K562 (cell line): Measurements from ENCODE around the gene NSMF. TPM values are rescaled to one million over a fixed set of nuclear protein-coding genes. Genes with fewer than 3 reads are reported as not detected.

Experiments
- ARID1B ChIP-seq: fragments of 450-650 bp; IDR thresholded peaks from 2 replicates; pipeline ENCODE4 v1.6.1; 2016; ENCODE audit warnings: antibody characterized with exemption, mild to moderate bottlenecking, inconsistent platforms
- CCNT2 ChIP-seq: IDR thresholded peaks from 2 replicates; pipeline ENCODE4 v1.6.1; 2011; ENCODE audit warnings: borderline replicate concordance, low read depth, mild to moderate bottlenecking, moderate library complexity, mixed read lengths, low read length; ENCODE audit not compliant: insufficient read length; ENCODE audit errors: extremely low read depth
- FIP1L1 ChIP-seq: fragments of 200-400 bp; formaldehyde crosslinking; IDR thresholded peaks from 2 replicates; pipeline ENCODE4 v1.6.1; 2018; ENCODE audit warnings: mild to moderate bottlenecking, low read depth, low read length; ENCODE audit not compliant: poor library complexity, severe bottlenecking
- GATAD2B ChIP-seq: fragments of 450-650 bp; IDR thresholded peaks from 2 replicates; pipeline ENCODE4 v1.6.1; 2017; ENCODE audit warnings: mild to moderate bottlenecking, borderline replicate concordance
- NR1H2 ChIP-seq: sonication (generic); formaldehyde crosslinking; IDR thresholded peaks from 2 replicates; pipeline ENCODE4 v1.4.0; 2020; ENCODE audit warnings: mild to moderate bottlenecking, missing genetic modification reagents
- NR4A1 ChIP-seq, 2 experiments: fragments of 250-450 bp in 1 of 2; fragments of 450-650 bp in 1 of 2; sonication (Bioruptor Pico) in 1 of 2; IDR thresholded peaks; 2 replicates each; pipeline versions ENCODE4 v1.4.0 to v1.6.1; 2016 to 2020; ENCODE audit warnings: mild to moderate bottlenecking in 2 of 2, missing compliant biosample characterization in 1 of 2, missing genetic modification characterization in 1 of 2, moderate library complexity in 1 of 2
- POLR2AphosphoS5 ChIP-seq: IDR thresholded peaks from 2 replicates; pipeline ENCODE4 v1.6.1; 2011; ENCODE audit warnings: mild to moderate bottlenecking, low read depth, low read length, moderate library complexity; ENCODE audit not compliant: control insufficient read depth, insufficient read depth
- RAD21 ChIP-seq, 2 experiments: fragments of 250-450 bp in 1 of 2; fragments of 450-650 bp in 1 of 2; sonication (Bioruptor Pico) in 1 of 2; formaldehyde crosslinking in 1 of 2; IDR thresholded peaks in 1 of 2; conservative IDR thresholded peaks in 1 of 2; 2 replicates each; pipeline versions ENCODE4 v1.4.0 to v1.8.0; 2020 to 2022; ENCODE audit warnings: mild to moderate bottlenecking in 2 of 2, moderate library complexity in 1 of 2
- RBM17 ChIP-seq: fragments of 200-400 bp; formaldehyde crosslinking; IDR thresholded peaks from 2 replicates; pipeline ENCODE4 v1.6.1; 2017; ENCODE audit warnings: low read depth, mild to moderate bottlenecking, low read length, borderline replicate concordance
- SMAD2 ChIP-seq: fragments of 150-350 bp; IDR thresholded peaks from 2 replicates; pipeline ENCODE4 v1.6.1; 2014; ENCODE audit warnings: low read depth, mild to moderate bottlenecking, low read length
- TAF9B ChIP-seq: fragments of 450-650 bp; IDR thresholded peaks from 2 replicates; pipeline ENCODE4 v1.6.1; 2018; ENCODE audit warnings: mild to moderate bottlenecking; ENCODE audit not compliant: partially characterized antibody
- TEAD1 ChIP-seq, 2 experiments: fragments of 450-650 bp in 1 of 2; sonication (generic) in 1 of 2; formaldehyde crosslinking; IDR thresholded peaks; 2 replicates each; pipeline versions ENCODE4 v1.4.0 to v1.8.0; 2020 to 2022; ENCODE audit warnings: mild to moderate bottlenecking in 2 of 2, missing genetic modification reagents in 1 of 2
- ZBTB7A ChIP-seq: IDR thresholded peaks from 2 replicates; pipeline ENCODE4 v1.6.1; 2011; ENCODE audit warnings: low read depth, mild to moderate bottlenecking, low read length, moderate library complexity, borderline replicate concordance; ENCODE audit not compliant: control insufficient read depth
- ZFX ChIP-seq: sonication (generic); formaldehyde crosslinking; IDR thresholded peaks from 2 replicates; pipeline ENCODE4 v1.8.0; 2022; ENCODE audit warnings: mild to moderate bottlenecking, missing genetic modification reagents, moderate library complexity
- ZNF589 ChIP-seq: fragments of 200-800 bp; sonication (Bioruptor generic); IDR thresholded peaks from 2 replicates; pipeline ENCODE4 v1.6.1; 2016; ENCODE audit warnings: low read depth, missing genetic modification characterization, missing compliant biosample characterization
- ZNF764 ChIP-seq: fragments of 250-450 bp; sonication (Bioruptor Pico); IDR thresholded peaks from 2 replicates; pipeline ENCODE4 v1.4.0; 2020; ENCODE audit warnings: low read depth, mild to moderate bottlenecking, moderate library complexity
- polyA plus RNA-seq, 8 experiments: library from polyadenylated mRNA; depleted of rRNA in 4 of 8; stranded (reverse) in 5 of 8; unstranded in 3 of 8; fragments of >200 nt; fragmentation: Nextera tagmentation in 2 of 8; fragmentation: Illumina TruSeq in 1 of 8; extraction: Ambion mirVana in 2 of 8; extraction: Trizol in 1 of 8; gene quantifications; 2 replicates each; pipeline versions ENCODE4 v1.2.1 to v1.2.3, GENCODE V29; 2011 to 2014; ENCODE audit warnings: inconsistent platforms in 1 of 8, missing spikeins in 1 of 8
- total RNA-seq, 7 experiments: library from RNA; depleted of rRNA in 6 of 7; stranded (reverse); fragments of >200 nt in 6 of 7; fragmentation: Illumina TruSeq in 2 of 7; extraction: Trizol in 2 of 7; gene quantifications; 2 replicates each; pipeline versions ENCODE4 v1.2.1 to v1.2.3, GENCODE V29; 2011 to 2021; ENCODE audit warnings: low replicate concordance in 1 of 7
- TF ChIP-seq, protein P1 (sequence below): fragments of 200-400 bp; formaldehyde crosslinking; IDR thresholded peaks from 2 replicates; pipeline ENCODE4 v1.6.1; 2017; ENCODE audit warnings: mild to moderate bottlenecking, low read depth, low read length, moderate library complexity
- TF ChIP-seq, protein P2 (sequence below), 2 experiments: fragments of 450-650 bp in 1 of 2; sonication (generic) in 1 of 2; formaldehyde crosslinking in 1 of 2; IDR thresholded peaks in 1 of 2; conservative IDR thresholded peaks in 1 of 2; 2 replicates each; pipeline versions ENCODE4 v1.6.1 to v1.8.1; 2016 to 2023; ENCODE audit warnings: mild to moderate bottlenecking in 2 of 2, moderate library complexity in 2 of 2, inconsistent platforms in 1 of 2, missing genetic modification reagents in 1 of 2

Gene NSMF
- total and polyA plus RNA-seq, 9 of the 15 experiments (the other 6 are each of a cell fraction or from before 2014, with no cell fraction given) = 0.20 to 82.7 (median 29.3) TPM

DNA sequence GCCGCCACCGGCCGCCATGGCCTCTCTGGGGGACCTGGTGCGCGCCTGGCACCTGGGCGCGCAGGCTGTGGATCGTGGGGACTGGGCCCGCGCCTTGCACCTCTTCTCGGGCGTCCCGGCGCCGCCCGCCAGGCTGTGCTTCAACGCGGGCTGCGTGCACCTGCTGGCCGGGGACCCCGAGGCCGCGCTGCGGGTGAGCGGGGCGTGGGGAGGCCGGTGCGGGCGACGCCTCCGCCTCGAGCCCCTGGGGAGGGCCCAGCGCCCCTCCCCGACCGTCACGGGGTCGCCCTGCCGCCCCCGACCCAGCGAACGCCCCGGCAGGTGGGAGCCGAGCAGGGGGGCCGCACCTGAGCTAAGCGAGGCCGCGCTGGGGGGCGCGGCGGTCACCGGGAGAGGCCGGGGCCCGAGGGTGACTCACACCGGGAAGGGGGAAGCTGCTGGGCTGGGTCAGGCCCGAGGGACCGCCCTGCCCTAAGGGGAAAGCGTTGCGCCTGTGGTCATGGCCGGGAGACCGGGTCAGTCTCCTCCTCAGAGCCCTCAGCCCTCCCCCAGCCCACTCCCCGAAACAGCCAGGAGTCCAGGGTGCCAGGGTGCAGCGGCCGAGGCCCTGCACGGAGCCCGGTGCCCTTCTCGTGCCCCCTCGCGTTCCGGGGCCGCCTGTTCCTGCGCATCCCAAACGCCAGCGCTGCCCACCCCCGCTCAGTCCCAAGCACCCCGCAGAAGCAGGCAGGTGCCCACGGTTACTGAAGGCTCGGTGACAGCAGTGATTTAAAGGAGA, 35.4 kb downstream of the NSMF start (continued):
- TF ChIP-seq RAD21 (CRISPR knock-in tag; conservative IDR thresholded peaks at IDR 0.05 in 1 of 2, IDR thresholded peaks at IDR 0.05 in 1 of 2) (no peak; a peak in 2 of 4 replicates), ARID1B (no peak), CCNT2 (no peak), SMAD2 (no peak), NR1H2 (CRISPR knock-in tag) (0 out of 2 replicates have a peak, but pooled peaks have one; percentile 46), TAF9B (no peak), ZFX (CRISPR knock-in tag) (peak; percentile 3; the same call in 1 of the 2 replicates), ZNF764 (CRISPR knock-in tag) (no peak), ZNF589 (0 out of 2 replicates have a peak, but pooled peaks have one; percentile 34), ZBTB7A (peak; percentile 56; the same call in 1 of the 2 replicates), TEAD1 (CRISPR knock-in tag; IDR thresholded peaks at IDR 0.05) (0 out of 4 replicates have a peak, but pooled peaks of 1 of the 2 experiments have one; percentile 3), GATAD2B (0 out of 2 replicates have a peak, but pooled peaks have one; percentile 39), POLR2AphosphoS5 (no peak), NR4A1 (CRISPR knock-in tag; IDR thresholded peaks at IDR 0.05) (no peak), NR4A1 (tag; IDR thresholded peaks at IDR 0.05) (no peak), FIP1L1 (peak; percentile 81), RBM17 (no peak)
- TF ChIP-seq, protein P1, sequence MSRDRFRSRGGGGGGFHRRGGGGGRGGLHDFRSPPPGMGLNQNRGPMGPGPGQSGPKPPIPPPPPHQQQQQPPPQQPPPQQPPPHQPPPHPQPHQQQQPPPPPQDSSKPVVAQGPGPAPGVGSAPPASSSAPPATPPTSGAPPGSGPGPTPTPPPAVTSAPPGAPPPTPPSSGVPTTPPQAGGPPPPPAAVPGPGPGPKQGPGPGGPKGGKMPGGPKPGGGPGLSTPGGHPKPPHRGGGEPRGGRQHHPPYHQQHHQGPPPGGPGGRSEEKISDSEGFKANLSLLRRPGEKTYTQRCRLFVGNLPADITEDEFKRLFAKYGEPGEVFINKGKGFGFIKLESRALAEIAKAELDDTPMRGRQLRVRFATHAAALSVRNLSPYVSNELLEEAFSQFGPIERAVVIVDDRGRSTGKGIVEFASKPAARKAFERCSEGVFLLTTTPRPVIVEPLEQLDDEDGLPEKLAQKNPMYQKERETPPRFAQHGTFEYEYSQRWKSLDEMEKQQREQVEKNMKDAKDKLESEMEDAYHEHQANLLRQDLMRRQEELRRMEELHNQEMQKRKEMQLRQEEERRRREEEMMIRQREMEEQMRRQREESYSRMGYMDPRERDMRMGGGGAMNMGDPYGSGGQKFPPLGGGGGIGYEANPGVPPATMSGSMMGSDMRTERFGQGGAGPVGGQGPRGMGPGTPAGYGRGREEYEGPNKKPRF = no peak
- TF ChIP-seq, protein P2, sequence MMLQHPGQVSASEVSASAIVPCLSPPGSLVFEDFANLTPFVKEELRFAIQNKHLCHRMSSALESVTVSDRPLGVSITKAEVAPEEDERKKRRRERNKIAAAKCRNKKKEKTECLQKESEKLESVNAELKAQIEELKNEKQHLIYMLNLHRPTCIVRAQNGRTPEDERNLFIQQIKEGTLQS (IDR thresholded peaks at IDR 0.05) = peak; percentile 58
- TF ChIP-seq, protein P2 (CRISPR knock-in tag; conservative IDR thresholded peaks at IDR 0.05) = no peak
